Liver (tissue), 9 donors: ENCODE results near the gene PARD3B. TPM values are rescaled to one million over a fixed set of nuclear protein-coding genes. Genes with fewer than 3 reads are reported as not detected.

Source experiments
- DNase-seq: peaks from one replicate; pipeline ENCODE4 v3.0.0-alpha.2; 2017; ENCODE audit warnings: low spot score
- H3K27ac ChIP-seq, 2 donors: one replicate each; pipeline ENCODE4 v1.7.0; 2013; ENCODE audit warnings: inconsistent platforms in 2 of 2, low read length in 2 of 2, control low read depth in 1 of 2, low read depth in 1 of 2, mild to moderate bottlenecking in 1 of 2
- H3K27me3 ChIP-seq, 4 donors: one replicate each; pipeline versions ENCODE4 v1.6.1 to v1.7.0; 2013; ENCODE audit warnings: low read length in 3 of 4, inconsistent platforms in 1 of 4, mild to moderate bottlenecking in 1 of 4, moderate library complexity in 1 of 4; ENCODE audit not compliant: control insufficient read depth in 4 of 4, insufficient read depth in 4 of 4
- H3K36me3 ChIP-seq, 4 donors: one replicate each; pipeline versions ENCODE4 v1.6.1 to v1.7.0; 2013; ENCODE audit warnings: low read length in 3 of 4, mild to moderate bottlenecking in 3 of 4, low read depth in 1 of 4, moderate library complexity in 1 of 4; ENCODE audit not compliant: control insufficient read depth in 4 of 4, insufficient read depth in 3 of 4
- H3K4me1 ChIP-seq, 4 donors: one replicate each; pipeline versions ENCODE4 v1.6.1 to v1.7.0; 2013; ENCODE audit warnings: low read length in 3 of 4, mild to moderate bottlenecking in 3 of 4, moderate library complexity in 1 of 4; ENCODE audit not compliant: control insufficient read depth in 4 of 4, insufficient read depth in 4 of 4
- H3K4me3 ChIP-seq, 3 donors: one replicate each; pipeline versions ENCODE4 v1.6.1 to v1.7.0; 2013; ENCODE audit warnings: low read length in 3 of 3, control low read depth in 1 of 3, low read depth in 1 of 3, mild to moderate bottlenecking in 1 of 3
- H3K9ac ChIP-seq, 2 donors: one replicate each; pipeline ENCODE4 v1.7.0; 2013; ENCODE audit warnings: low read length in 2 of 2, mild to moderate bottlenecking in 2 of 2, moderate library complexity in 2 of 2, control low read depth in 1 of 2, low read depth in 1 of 2
- H3K9me3 ChIP-seq, 4 donors: one replicate each; pipeline versions ENCODE4 v1.6.1 to v1.7.0; 2013; ENCODE audit warnings: low read length in 3 of 4; ENCODE audit not compliant: control insufficient read depth in 4 of 4
- CTCF ChIP-seq: fragments of 150-350 bp; IDR thresholded peaks from 2 replicates; pipeline ENCODE4 v1.5.1; 2017; ENCODE audit warnings: improper control_type of control experiment, low read depth, low read length; ENCODE audit not compliant: missing input control
- EGR1 ChIP-seq, 2 donors: IDR thresholded peaks; 2 replicates each; pipeline ENCODE4 v1.6.1; 2016 to 2018; ENCODE audit warnings: antibody characterized with exemption in 2 of 2, low read depth in 2 of 2
- FOXA1 ChIP-seq: IDR thresholded peaks from 2 replicates; pipeline ENCODE4 v1.6.1; 2016; ENCODE audit warnings: antibody characterized with exemption
- FOXA2 ChIP-seq: IDR thresholded peaks from 2 replicates; pipeline ENCODE4 v1.6.1; 2016; ENCODE audit warnings: antibody characterized with exemption
- GABPA ChIP-seq, 2 donors: IDR thresholded peaks in 1 of 2; conservative IDR thresholded peaks in 1 of 2; 2 replicates each; pipeline ENCODE4 v1.6.1; 2016; ENCODE audit warnings: antibody characterized with exemption in 2 of 2, mild to moderate bottlenecking in 1 of 2, moderate library complexity in 1 of 2
- HNF4A ChIP-seq, 2 donors: conservative IDR thresholded peaks; 2 replicates each; pipeline ENCODE4 v1.6.1; 2016; ENCODE audit warnings: antibody characterized with exemption in 2 of 2, mild to moderate bottlenecking in 2 of 2
- HNF4G ChIP-seq: IDR thresholded peaks from 2 replicates; pipeline ENCODE4 v1.6.1; 2016; ENCODE audit warnings: antibody characterized with exemption
- JUND ChIP-seq, 2 donors: IDR thresholded peaks; 2 replicates each; pipeline ENCODE4 v1.6.1; 2016; ENCODE audit warnings: antibody characterized with exemption in 2 of 2
- MAX ChIP-seq: IDR thresholded peaks from 2 replicates; pipeline ENCODE4 v1.6.1; 2016; ENCODE audit warnings: antibody characterized with exemption
- NR2F2 ChIP-seq: IDR thresholded peaks from 2 replicates; pipeline ENCODE4 v1.6.1; 2016; ENCODE audit warnings: antibody characterized with exemption
- RAD21 ChIP-seq, 2 donors: IDR thresholded peaks; 2 replicates each; pipeline ENCODE4 v1.6.1; 2016; ENCODE audit warnings: antibody characterized with exemption in 2 of 2, mild to moderate bottlenecking in 2 of 2
- RXRA ChIP-seq, 2 donors: IDR thresholded peaks; 2 replicates each; pipeline ENCODE4 v1.6.1; 2017 to 2018; ENCODE audit warnings: antibody characterized with exemption in 2 of 2, mild to moderate bottlenecking in 1 of 2
- TAF1 ChIP-seq: conservative IDR thresholded peaks from 2 replicates; pipeline ENCODE4 v1.6.1; 2016; ENCODE audit warnings: antibody characterized with exemption, mild to moderate bottlenecking
- YY1 ChIP-seq: IDR thresholded peaks from 2 replicates; pipeline ENCODE4 v1.6.1; 2016; ENCODE audit warnings: antibody characterized with exemption, mild to moderate bottlenecking
- WGBS: extraction: QIAGEN DNeasy Blood & Tissue Kit; methylation state at CpG from one replicate; pipeline ENCODE4 v1.1.7; 2013; 5-methylcytosine and 5-hydroxymethylcytosine counted together
- polyA plus RNA-seq, 2 donors: library from polyadenylated mRNA; stranded (reverse) in 1 of 2; unstranded in 1 of 2; fragments of 200-250 nt in 1 of 2; fragments of >200 nt in 1 of 2; fragmentation: Nextera tagmentation in 1 of 2; extraction: Ambion mirVana in 1 of 2; gene quantifications; one replicate each; pipeline versions ENCODE4 v1.2.1 to v1.2.3, GENCODE V29; 2013 to 2015
- total RNA-seq, 2 donors: library from RNA; depleted of rRNA; stranded (reverse); fragments of >200 nt; gene quantifications; one replicate each; pipeline ENCODE4 v1.2.3, GENCODE V29; 2014
- TF ChIP-seq, protein P1 (sequence below): IDR thresholded peaks from 2 replicates; pipeline ENCODE4 v1.6.1; 2016; ENCODE audit warnings: antibody characterized with exemption, mild to moderate bottlenecking
- TF ChIP-seq, protein P2 (sequence below): IDR thresholded peaks from 2 replicates; pipeline ENCODE4 v1.6.1; 2016; ENCODE audit warnings: antibody characterized with exemption
- TF ChIP-seq, protein P3 (sequence below): IDR thresholded peaks from 2 replicates; pipeline ENCODE4 v1.6.1; 2016; ENCODE audit warnings: antibody characterized with exemption
- donor health status: healthy.
- donor health status: healthy.
- donor health status: healthy.
- donor health status: healthy.
- donor health status: healthy.

PARD3B gene
- total and polyA plus RNA-seq, 4 donors: 1.1 to 10.3 (median 3.7) TPM

DNA sequence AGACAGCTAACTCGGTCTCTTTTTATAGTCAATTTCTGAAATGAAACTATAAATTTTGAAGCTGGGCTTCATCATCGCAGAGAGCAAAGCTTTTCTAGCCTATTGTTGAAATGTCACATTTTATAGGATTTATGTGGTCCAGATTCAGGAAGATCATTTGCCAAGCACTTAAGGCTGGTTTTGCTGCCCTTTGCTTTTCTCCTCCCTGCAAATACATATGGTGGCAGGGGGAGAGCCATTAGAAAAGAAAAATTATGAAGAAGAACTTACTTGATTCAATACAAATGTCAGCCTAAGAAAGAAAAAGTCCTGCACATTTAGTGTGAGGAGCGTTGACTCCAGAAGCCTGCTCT, 930.1 kb downstream of the PARD3B start:
- Histone ChIP-seq H3K4me3 (no peak overlapping the region), H3K27me3 (no peaks in the 10 kb centered on the region), H3K27ac (no peak overlapping the region), H3K9ac (no peak overlapping the region), H3K4me1 (no peaks in the 10 kb centered on the region), H3K36me3 (no peaks in the 10 kb centered on the region), H3K9me3 (no peaks in the 10 kb centered on the region)
- WGBS: 97% methylated on average over 3 of the region's 3 CpGs
- DNase-seq: no peak
- no peak for TF ChIP-seq RXRA (IDR thresholded peaks at IDR 0.05)
- TF ChIP-seq, protein P1, sequence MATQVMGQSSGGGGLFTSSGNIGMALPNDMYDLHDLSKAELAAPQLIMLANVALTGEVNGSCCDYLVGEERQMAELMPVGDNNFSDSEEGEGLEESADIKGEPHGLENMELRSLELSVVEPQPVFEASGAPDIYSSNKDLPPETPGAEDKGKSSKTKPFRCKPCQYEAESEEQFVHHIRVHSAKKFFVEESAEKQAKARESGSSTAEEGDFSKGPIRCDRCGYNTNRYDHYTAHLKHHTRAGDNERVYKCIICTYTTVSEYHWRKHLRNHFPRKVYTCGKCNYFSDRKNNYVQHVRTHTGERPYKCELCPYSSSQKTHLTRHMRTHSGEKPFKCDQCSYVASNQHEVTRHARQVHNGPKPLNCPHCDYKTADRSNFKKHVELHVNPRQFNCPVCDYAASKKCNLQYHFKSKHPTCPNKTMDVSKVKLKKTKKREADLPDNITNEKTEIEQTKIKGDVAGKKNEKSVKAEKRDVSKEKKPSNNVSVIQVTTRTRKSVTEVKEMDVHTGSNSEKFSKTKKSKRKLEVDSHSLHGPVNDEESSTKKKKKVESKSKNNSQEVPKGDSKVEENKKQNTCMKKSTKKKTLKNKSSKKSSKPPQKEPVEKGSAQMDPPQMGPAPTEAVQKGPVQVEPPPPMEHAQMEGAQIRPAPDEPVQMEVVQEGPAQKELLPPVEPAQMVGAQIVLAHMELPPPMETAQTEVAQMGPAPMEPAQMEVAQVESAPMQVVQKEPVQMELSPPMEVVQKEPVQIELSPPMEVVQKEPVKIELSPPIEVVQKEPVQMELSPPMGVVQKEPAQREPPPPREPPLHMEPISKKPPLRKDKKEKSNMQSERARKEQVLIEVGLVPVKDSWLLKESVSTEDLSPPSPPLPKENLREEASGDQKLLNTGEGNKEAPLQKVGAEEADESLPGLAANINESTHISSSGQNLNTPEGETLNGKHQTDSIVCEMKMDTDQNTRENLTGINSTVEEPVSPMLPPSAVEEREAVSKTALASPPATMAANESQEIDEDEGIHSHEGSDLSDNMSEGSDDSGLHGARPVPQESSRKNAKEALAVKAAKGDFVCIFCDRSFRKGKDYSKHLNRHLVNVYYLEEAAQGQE: no peak
- no peak for TF ChIP-seq MAX
- TF ChIP-seq, protein P2, sequence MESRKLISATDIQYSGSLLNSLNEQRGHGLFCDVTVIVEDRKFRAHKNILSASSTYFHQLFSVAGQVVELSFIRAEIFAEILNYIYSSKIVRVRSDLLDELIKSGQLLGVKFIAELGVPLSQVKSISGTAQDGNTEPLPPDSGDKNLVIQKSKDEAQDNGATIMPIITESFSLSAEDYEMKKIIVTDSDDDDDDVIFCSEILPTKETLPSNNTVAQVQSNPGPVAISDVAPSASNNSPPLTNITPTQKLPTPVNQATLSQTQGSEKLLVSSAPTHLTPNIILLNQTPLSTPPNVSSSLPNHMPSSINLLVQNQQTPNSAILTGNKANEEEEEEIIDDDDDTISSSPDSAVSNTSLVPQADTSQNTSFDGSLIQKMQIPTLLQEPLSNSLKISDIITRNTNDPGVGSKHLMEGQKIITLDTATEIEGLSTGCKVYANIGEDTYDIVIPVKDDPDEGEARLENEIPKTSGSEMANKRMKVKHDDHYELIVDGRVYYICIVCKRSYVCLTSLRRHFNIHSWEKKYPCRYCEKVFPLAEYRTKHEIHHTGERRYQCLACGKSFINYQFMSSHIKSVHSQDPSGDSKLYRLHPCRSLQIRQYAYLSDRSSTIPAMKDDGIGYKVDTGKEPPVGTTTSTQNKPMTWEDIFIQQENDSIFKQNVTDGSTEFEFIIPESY: no peak
- no peak for TF ChIP-seq RAD21 (IDR thresholded peaks at IDR 0.05)
- TF ChIP-seq CTCF: no peak
- TF ChIP-seq JUND (IDR thresholded peaks at IDR 0.05): no peak
- no peak for TF ChIP-seq YY1
- TF ChIP-seq, protein P3, sequence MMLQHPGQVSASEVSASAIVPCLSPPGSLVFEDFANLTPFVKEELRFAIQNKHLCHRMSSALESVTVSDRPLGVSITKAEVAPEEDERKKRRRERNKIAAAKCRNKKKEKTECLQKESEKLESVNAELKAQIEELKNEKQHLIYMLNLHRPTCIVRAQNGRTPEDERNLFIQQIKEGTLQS: no peak
- TF ChIP-seq HNF4A (conservative IDR thresholded peaks at IDR 0.05): no peak
- no peak for TF ChIP-seq NR2F2
- TF ChIP-seq EGR1 (IDR thresholded peaks at IDR 0.05; ENCODE audit: low read depth in 2 of 2): no peak

DNA sequence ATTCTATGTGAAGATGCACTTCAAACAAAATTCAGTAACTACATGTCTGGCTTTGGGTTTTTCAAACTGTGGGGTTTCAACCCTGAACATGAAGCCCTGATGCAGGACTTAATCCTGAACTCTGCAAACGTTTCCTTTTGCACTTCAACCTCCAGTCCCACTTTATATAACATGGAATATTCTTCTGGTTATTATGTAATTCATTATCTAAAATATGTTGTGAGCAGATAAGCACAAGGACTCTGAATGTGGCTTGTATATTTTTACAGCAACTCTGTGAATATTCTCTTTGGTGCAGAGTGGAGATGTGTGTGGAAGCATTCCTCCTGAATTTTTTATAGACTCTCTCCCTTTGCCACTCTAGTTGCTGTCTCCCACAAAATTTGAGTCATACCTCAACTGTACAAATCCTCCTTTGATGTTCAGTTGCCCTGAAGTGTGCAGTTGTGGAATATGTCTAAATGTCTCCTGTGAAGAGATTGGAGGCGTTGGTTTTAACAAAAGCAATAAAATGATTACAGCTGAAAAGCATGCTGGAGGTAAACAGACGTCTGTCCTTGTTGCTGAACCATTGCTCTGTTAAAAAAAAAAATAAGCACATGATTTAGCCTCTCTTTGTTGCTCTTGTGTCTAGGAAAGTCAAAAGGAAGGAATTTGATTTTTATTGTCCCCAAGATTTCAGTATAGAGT, 931.9 kb downstream of the PARD3B start:
- 65% methylated on average over 3 of the region's 3 CpGs for WGBS
- no peak for DNase-seq
- Histone ChIP-seq H3K4me1 (no peaks in the 10 kb centered on the region), H3K27ac (no peak overlapping the region), H3K9ac (no peak overlapping the region), H3K9me3 (no peaks in the 10 kb centered on the region), H3K27me3 (no peaks in the 10 kb centered on the region), H3K4me3 (no peak overlapping the region), H3K36me3 (no peaks in the 10 kb centered on the region)
- TF ChIP-seq HNF4A (conservative IDR thresholded peaks at IDR 0.05): no peak
- TF ChIP-seq TAF1: no peak
- TF ChIP-seq EGR1 (IDR thresholded peaks at IDR 0.05; ENCODE audit: low read depth in 2 of 2): no peak
- TF ChIP-seq, protein P2: no peak
- no peak for TF ChIP-seq FOXA2
- TF ChIP-seq GABPA (IDR thresholded peaks at IDR 0.05 in 1 of 2, conservative IDR thresholded peaks at IDR 0.05 in 1 of 2): no peak
- no peak for TF ChIP-seq FOXA1
- no peak for TF ChIP-seq YY1
- no peak for TF ChIP-seq RAD21 (IDR thresholded peaks at IDR 0.05)
- no peak for TF ChIP-seq HNF4G
- TF ChIP-seq, protein P3: no peak
- no peak for TF ChIP-seq MAX
- TF ChIP-seq JUND (IDR thresholded peaks at IDR 0.05): no peak
- no peak for TF ChIP-seq RXRA (IDR thresholded peaks at IDR 0.05)
